ENCODE data around the gene FGGY.
A peak's percentile ranks its signal among the peaks of the same experiment; 100 is the strongest.

Gene FGGY

DNA sequence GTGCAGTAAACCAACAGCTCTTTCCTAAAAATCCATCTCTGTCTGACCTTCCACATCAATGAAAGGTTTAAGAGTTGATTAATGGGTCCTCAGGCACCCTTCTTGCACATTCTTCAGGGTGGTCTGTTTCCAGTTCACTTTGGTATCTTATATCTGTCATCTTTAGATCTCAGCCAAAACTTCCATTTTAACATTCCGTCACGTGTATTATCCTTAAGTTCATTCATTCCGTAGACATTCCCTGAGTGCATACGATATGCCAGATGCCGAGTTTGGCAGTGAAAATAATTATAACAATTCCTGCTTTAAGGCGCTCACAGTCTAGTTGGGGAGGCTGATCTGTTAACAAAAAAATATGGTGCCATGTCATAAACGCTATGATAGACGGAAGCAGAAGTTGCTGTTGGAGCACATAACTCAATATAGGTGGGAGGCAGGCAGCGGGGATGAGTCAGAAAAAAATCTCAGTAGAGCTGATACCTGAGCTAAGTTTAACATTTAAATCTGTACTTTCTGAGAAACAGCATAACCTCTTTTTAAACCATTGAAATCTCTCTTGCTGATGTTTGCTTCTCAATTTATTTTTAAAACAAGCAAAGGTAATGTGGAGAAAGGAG is 458.3 kb downstream of the FGGY start:
- DNase-seq, result no peak

DNA sequence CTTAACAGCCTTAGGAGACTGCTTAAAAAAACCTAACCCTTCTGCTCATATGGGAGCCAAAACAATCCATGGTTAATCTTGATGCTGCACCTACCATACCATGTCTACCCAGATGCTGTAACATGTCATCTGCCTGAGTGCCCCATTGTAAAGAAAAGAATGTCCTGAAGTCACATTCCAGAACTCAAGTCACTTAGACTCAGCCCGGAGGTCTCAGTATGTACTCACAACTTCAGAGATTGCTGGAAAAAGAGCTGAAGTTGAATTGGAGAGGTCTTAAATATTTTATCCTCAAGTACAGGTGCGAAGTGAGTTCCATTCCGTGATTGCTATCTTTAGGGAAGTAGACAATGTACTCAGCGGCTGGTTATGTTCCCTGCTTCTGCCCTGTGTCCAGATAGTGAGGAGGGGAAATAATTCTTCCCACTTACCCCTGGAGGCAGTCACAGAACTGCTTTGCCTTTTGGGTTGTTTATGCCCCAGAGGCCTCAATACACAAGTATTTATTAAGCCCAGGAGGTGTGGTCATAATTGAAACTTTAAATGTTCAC is 460.4 kb downstream of the FGGY start:
- DNase-seq, result no peak

DNA sequence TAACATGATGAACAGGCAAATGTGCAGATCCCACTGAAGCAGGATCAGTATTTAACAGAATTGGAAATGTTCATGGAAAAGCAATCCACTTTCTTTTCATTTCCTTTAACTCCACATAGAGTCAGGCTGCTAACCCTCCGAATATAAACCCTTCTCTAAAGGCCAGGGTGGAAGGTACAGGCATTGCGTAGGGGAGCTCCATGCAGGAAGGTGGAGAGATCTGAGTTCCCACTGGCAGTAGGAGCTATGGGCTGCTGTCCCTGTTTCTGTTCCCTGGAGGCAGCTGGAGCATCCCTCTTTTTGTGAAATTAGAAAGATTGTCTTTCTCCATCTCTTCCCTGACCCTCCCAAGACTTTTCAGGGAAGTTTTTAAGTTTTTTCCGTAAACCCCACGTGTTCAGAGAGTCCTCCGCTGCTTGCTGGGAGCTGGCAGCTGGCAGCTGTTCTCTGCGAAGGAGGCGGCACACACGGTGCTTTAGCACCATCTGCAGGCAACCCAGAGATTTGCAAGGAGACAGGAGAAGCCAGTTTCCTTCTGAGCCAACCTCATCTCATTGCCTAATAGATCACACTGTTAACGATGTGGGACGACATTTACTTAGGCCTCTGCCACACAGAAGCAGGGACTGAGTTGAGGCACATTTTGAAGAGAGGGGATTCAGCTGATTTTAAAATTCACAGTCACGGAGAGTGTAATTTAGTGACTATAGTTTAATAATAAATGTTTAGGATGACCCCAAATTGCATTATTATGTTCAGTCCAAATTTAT is 462.4 kb downstream of the FGGY start:
- peak; percentile 82 for DNase-seq

DNA sequence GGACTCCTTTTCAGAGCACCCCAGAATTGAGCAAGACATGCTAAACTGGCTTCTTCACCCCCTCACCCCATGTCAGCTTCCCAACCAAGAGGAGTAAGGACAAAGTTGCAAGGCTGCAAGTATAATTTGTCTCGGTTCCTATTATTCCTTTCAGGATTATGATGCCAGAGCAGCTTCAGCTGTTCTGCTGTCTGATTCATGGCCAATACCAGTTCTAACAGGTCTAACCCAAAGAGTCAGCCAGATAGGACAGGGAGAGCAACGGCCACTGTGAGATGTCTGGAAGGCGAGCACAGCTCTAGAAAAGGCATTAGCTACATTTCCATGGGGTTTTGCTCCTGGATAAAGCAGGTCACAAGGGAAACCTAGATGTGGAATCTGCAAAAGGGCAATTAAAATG is 464.5 kb downstream of the FGGY start:
- DNase-seq, result no peak

DNA sequence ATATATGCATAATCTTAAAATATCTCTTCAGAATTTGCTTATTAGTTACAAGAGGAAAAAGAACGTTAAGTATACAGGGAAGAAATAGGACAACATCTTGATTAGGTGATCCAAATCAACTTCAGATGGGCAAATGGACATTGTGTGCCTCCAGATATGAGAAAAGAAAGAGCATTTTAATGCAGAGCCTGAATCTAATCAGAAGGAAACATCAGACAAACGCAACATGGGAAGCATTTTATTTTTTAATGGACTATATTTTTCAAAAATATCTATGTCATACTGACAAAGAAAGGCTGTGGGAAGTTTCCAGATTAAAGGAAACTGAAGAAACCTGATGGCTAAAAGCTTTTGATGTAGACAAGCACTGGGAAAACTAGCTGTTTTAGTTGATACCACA is 466.5 kb downstream of the FGGY start:
- DNase-seq, result no peak

DNA sequence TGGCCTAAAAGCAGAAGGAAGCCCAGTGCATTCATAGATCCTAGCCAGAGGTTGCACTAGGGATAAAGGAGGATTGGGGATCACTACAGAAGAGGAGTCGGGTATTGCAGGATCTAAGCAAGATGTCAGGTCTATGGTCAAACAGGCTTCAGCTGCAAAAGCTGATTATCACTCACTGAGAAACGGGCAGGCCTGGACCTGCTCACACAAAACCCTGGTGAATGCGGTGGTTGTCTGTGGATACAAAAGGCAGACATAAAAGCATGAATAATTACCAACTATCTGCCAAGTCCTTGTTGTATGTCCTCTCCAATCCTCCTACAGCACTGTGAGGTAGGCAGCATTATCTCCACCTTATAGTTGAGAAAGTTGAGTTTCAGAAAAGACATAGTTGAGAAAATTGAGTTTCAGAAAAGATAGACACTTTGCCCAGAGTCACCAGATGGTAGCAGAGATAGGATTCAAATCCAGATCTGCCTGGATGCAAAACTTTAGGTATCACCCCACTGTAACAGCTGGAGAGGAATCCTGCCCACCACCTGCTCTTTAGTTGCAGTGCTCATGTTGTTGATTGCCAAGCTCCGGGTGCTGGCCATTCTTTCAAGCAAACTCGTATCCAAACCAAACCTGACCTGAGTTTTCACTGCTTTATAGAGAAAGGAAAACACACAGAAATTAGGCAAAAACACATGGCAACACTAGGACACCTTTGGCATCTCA is 468.3 kb downstream of the FGGY start:
- DNase-seq, result peak; percentile 75

DNA sequence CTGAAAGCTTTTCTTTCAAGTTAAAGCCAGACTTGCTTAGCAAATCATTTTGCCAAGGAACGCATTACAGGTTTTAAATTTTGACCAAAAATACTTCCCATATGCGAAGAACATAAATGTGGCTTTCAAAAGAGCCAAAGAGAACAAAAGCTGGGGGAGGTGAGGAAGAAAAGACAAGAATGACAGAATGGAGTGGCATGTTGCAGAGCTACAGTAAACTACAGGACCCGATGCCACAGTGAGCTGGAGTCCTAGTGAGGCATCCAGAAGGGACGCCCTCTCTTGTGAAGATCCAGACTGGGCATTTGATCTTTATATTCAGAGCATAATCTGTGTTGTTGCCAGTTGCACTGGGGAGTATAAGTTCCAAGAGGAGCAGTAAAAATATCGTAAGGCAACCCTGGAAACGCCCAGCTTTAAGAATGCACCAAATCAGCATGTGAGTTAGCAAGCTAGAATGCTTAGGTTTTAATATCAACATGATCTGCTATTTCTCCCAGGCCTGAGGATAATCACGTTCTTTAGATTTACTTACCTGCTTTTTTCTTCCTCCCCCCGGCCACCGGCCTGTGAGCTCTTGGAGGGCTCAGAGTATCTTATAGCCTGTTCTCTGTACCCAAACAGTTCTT is 469.4 kb downstream of the FGGY start:
- peak; percentile 13 for DNase-seq

DNA sequence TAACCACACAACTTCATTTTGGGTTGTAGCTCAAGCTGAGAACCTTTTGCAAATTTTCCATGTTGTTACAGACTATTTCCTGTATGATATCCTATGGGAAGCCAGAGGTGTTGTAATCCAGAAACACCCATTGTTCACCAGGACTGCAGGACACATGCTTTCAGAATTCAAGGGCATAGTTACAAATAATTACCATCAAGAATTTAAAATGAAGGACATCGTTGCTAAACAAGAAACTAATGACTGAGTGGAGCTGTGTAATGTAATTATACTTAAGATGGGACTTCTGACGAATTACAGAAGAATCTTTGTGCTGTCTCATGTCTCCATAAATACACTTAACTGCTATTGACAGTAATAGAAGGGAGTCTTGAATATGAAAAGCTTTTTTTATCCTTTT is 470.2 kb downstream of the FGGY start:
- no peak for DNase-seq

DNA sequence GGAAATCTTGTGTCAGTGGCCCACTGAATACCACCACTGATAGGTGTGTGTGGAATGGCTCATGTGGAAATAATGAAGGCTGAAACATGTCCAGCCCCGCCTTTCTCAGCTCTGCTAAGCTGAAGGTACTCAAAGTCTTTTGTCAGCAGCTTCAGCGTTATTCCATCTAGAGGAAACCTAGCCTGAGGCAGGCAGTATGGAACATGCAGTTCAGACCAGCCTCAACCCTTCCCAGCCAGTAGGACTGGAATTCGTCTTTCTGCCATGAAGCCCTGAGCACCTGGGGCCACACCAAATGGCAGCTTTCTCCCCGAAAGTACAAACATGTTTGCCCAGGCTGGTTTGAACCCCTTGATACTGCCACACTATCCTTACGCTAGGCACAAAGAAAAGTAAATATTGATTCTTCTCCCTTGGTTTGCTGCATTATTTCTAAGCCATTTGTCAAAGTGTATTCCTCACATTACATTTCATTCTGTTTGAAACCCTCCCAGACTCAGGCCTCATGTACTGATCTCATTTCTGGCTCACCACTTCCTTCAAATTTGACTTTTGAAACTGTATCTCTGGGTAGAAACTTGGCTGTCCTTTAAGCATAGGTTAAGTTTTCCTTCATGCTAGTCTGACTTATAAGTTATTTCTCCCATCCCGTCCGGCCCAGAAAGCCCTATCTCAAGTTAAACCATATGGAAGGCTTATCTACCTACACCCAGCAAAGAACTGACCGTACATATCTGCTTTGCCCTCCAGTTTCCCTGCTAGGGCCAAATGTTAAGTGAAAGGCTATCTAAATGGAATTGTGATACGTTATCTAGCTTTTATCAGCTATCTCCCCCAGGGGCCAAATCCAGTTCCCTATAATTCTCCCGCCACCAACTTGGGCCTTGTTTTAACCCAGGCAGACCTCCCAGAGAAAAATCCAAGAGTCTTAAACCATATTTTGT is 472.2 kb downstream of the FGGY start:
- DNase-seq, result no peak

DNA sequence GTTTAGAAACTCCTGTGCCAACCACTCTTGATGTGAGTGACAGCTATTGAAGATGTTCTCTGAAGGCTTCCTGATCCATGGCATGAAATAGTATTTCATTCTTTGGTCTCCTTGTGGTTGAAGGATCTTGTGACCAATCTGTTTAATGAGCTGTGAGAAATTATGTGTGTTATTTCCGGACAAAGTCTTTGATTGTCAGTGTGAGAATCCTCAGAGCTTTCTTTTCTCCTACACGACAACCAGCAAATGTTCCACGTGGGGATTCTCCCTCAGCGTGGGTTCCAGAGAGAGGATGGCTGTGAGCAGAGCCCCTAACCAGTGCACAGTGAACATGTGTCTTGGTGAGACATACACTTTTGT is 472.8 kb downstream of the FGGY start:
- no peak for DNase-seq

DNA sequence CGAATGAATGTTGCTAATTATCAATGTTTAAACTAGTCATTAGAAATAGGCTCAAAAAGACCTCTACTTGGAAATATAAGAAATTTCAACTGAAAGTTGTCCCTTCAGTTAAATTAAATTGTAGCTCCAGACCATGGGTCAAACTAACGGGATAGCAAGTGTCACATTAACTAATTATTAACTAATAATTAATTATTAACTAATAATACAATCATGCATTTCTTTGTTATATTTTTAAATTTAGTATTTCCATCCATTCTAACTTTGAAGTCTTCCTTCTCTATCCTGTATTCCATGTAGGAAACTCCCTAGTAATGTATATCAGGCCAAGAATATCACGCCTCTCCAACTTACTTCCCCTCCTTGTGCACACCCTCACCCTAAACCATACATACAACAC is 474.5 kb downstream of the FGGY start:
- DNase-seq, result no peak

DNA sequence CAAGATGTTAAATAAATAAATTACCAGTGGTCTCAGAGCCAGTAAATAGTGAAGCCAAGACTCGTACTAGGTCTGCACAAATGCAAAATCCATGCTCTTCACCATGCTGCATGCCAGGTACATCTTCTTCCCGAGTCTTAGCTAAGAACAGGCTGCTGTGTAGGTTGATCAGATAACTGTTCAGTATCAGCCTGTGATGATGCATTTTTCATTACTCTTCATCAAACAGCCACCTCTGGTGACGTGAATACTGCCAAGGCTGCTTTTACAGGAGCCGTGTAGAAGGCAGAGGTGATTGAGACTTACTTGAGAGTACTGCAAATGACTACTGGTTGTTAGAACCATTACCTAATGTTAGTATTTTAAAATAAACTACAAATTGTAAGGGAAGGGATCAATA is 478.6 kb downstream of the FGGY start:
- no peak for DNase-seq

DNA sequence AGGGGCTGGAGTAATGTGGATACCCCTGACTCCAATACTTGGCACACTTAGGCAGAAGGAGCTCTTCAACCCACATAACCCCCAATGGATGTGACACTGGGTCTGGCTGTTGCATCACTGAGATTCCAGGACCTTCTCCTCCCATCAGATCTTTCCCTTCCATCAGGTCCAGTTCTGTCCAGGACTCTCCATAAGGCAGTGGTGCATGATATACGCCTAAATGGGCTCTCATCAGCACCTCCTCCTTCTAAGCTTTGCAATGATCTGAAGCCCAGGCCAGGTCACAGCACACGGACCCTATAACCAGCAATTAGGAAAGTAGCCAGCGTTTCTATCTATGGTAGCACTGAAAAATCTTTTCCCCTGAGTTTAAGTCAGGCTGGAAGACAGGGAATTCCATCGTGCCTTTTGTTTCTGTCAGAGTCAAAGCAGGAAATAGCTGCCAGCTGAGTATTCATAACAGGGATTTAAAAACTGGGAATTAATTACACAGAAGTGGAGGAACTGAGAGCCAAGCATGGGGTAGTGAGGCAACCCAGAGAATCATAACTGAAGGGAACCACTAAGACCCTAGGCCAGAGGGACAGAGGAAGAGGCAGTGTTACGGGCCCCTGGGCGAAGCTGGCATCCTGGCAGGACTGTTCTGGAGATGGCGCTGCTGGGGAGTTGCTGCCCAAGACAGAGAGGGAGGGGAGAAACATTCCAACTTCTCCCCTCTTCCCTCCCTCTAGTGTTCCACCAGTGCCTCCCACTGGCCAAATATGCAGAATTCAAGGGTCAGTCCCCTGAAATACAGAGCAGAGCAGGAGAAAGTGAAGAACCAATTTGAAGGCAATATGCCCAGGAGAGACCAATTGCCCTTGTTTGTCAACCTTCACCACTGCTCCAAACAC is 480.3 kb downstream of the FGGY start:
- DNase-seq, result no peak

DNA sequence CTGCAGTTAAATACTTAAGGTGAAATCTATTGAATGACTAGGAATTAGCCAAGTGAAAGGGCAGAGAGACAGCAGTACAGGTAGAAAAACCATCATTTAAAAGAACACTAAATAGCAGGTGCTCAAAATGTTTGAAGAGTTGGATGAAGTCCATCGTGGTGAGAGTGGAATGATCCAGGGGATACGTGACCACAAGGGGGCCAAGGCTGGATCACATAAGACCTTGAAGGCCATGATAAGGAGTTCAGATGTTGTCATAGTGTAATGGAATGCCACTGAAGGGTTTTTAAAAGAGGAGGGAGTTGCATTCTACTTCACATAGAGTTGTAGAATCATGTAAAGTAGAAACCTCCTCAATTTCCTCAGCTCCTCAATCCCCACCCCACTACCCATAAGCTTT is 483.1 kb downstream of the FGGY start:
- DNase-seq, result no peak

DNA sequence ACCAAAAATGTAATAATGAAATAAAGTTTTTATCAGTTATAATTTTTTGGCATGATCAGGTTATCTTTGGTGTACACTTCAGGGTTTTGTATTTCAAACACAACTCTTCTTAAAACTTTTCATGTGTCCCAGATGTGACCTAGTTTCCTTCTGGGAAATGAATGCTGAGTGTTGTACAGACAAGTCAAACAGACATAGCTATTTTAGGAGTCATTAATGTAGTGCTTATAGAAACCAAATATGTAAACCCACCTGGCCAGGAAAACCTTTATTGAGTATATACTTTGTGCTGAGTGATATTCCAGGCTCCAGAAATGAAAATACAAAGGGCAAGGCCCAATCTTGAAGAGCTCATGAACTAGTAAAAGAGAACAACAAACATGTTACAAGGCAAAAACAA is 491.9 kb downstream of the FGGY start:
- no peak for DNase-seq

DNA sequence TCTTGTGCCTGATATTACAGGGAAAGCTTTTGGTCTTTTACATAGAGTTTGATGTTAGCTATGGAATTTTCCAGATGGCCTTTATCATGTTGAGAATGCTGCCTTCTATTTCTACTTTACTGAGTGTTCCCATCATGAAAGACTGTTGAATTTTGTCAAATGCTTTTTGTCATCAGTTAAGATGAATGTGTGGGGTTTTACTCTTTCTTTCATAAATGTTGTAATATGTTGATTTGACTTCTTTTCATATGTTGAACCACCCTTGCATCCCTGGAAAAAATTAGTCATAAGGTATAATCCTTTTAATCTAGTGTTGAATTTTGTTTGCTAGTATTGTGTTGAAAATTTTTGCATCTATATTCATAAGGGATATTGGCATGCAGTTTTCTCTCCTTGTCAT is 501.7 kb downstream of the FGGY start:
- no peak for DNase-seq

DNA sequence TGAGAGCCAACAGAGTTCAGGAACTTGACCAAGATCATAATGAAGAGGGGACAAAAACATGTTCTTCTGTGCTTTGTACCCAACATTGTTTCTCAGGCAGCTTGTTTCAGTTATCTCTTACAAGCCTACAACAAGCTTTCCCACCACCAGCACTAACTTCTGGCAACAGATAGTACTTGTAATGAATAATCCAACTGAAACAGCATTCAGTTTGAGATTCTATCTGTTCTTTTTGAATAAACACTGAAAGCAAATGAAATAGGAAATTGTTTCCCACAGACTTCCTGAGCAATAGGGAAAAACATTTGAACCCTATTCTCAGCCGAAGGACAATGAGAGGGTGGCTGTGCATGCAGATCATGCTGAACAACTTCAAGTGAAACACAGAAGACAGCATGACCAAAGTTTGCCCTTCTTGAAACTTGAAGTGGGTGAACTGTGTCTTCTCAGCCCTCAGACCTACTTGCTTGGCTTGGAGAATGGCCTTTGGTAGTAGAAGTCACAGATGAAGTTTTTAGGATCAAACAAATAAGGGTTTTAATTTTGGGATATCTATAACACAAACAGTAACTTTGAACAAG is 506.7 kb downstream of the FGGY start:
- DNase-seq, result no peak

DNA sequence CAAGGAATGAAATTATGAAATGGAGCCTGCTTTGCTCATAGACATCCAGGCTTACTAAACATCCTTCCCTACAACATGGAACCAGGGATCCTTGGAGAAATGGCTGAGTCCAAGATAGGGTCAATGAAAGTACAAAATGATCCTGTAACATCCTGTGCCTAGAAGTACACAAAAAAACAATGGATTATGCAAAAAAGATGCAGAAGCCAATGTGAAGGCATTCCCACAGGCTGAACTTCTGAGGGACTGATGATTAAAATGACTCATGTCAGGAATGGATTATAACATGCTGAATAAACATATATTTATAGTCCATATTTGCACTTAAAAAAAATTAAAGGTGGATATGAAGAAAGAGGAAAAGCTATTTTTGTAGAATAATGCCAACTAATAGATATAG is 507.4 kb downstream of the FGGY start:
- DNase-seq, result no peak

DNA sequence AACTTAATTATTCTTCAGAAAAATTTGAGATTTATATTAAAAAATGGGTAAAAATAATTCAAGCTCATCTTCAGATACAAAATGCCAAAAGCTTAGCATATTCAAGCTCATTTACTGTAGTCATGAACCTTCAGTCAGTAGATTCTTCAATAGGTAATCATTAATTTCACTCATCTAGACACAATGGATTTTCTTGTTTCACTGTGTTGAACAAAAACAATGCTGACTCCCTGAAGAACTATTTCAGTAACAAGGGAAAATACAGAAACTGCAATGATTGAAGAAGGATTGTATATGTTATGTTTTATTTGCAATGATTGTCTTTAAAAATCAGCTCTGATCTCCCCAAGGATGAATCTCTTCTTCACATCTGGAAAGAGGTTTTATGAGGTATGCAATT is 508.7 kb downstream of the FGGY start:
- DNase-seq, result no peak
